Measurements from ENCODE around the gene SPPL2B. TPM values are rescaled to one million over a fixed set of nuclear protein-coding genes. Genes with fewer than 3 reads are reported as not detected.
"Not testable (repeated sequence)": the region's sequence is repeated elsewhere in the genome, so short reads cannot be mapped to it uniquely, and the experiment has no call there.

Gene SPPL2B
- total RNA-seq, 4 donors from 2014 or later, result 24.0 to 42.6 (median 27.4) TPM

DNA sequence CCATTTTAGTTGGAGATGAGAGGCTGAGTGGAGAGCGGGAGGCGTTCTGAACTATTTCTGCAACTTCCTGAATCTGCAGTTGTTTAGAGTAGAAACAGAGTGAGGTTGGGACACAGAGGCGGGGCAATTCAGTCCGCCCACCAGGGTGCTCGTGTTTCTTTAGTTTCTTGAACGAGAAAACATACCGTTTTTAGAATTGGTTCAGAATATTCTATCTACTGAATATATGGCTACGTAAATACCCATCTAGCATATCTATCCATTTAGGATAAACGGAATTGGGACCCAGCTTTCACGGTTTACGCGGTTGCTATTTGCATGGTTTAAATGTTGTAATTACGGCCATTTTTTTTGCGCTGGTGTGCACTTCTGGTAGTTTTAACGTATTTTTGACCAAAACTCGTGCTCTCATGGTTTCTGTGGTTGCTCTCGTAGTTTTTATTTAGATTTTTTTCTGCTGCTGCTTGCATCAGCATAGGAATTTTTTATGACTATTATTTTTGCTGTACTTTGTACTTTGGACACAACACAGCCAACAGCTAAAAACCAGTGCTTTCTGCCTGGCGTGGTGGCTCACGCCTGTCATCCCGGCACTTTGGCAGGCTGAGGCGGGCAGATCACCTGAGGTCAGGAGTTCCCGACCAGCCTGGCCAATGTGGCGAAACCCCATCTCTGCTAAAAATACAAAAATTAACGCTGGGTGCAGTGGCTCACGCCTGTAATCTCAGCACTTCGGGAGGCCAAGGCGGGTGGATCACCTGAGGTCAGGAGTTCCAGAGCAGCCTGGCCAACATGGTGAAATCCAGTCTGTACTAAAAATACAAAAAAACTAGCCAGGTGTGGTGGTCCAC is 66.2 kb downstream of the SPPL2B start:
- no peak for DNase-seq (ENCODE audit: low spot score)
- no peak for ATAC-seq (ENCODE audit: low FRiP score)

DNA sequence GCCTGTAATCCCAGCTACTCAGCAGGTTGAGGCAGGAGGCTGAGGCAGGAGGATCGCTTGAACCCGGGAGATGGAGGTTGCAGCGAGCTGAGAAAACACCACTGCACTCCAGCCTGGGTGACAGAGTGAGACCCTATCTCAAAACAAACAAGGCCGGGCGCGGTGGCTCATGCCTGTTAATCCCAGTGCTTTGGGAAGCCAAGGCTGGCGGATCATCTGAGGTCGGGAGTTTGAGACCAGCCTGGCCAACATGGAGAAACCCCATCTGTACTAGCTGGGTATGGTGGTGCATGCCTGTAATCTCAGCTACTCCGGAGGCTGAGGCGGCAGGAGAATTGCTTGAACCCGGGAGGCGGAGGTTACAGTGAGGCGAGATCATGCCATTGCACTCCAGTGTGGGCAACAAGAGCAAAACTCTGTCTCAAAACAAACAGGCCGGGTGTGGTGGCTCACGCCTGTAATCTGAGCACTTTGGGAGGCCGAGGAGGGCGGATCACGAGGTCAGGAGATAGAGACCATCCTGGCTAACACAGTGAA is 66.9 kb downstream of the SPPL2B start:
- not testable (repeated sequence) for ATAC-seq (ENCODE audit: low FRiP score); DNase-seq (ENCODE audit: low spot score)

More for the DNA sequence above, 66.2 kb downstream of the SPPL2B start:
- TF ChIP-seq, protein P1, sequence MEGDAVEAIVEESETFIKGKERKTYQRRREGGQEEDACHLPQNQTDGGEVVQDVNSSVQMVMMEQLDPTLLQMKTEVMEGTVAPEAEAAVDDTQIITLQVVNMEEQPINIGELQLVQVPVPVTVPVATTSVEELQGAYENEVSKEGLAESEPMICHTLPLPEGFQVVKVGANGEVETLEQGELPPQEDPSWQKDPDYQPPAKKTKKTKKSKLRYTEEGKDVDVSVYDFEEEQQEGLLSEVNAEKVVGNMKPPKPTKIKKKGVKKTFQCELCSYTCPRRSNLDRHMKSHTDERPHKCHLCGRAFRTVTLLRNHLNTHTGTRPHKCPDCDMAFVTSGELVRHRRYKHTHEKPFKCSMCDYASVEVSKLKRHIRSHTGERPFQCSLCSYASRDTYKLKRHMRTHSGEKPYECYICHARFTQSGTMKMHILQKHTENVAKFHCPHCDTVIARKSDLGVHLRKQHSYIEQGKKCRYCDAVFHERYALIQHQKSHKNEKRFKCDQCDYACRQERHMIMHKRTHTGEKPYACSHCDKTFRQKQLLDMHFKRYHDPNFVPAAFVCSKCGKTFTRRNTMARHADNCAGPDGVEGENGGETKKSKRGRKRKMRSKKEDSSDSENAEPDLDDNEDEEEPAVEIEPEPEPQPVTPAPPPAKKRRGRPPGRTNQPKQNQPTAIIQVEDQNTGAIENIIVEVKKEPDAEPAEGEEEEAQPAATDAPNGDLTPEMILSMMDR (IDR thresholded peaks at IDR 0.05), result no peak

DNA sequence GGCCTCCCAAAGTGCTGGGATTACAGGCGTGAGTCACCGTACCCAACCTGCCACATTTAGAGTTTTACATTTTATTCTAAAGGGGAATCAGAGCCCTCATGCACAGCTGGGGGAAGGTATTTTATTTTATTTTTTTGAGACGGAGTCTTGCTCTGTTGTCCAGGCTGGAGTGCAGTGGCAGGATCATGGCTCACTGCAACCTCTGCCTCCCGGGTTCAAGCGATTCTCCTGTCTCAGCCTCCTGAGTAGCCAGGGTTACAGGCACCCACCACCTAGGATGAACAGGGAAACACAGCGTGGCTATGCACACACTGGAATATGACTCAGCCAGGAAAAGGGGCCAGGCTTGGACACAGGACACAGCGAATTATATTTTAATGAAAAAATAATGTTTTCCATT is 68.7 kb downstream of the SPPL2B start:
- not testable (repeated sequence) for ATAC-seq (ENCODE audit: low FRiP score); DNase-seq (ENCODE audit: low spot score)

DNA sequence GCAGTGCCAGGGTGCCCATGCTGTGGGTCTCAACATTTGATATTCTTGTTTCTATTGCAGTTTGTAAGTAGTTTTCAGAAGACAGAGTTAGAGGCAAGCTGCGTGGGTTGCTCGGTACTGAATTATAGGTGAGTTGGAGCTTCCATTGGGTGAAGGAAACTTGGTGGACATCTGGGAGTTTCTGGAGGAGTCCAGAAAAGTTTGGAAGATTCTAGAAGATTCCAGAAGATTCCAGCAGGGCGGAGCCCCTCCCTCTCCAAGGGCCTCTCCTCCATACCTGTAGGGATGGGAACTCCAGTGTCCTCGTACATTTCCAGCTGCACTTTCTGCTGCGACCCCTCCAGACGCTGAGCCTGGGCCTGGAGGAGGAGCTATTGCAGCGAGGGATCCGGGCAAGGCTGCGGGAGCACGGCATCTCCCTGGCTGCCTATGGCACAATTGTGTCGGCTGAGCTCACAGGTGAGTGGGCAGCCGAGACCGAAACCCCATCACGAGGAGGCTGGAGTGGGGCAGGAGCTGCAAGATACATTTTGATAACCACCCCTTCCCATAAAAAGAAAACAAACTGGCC is 70.3 kb downstream of the SPPL2B start:
- ATAC-seq (ENCODE audit: low FRiP score) (no peak), DNase-seq (ENCODE audit: low spot score) (no peak)
- TF ChIP-seq, protein P1 (IDR thresholded peaks at IDR 0.05), result no peak

DNA sequence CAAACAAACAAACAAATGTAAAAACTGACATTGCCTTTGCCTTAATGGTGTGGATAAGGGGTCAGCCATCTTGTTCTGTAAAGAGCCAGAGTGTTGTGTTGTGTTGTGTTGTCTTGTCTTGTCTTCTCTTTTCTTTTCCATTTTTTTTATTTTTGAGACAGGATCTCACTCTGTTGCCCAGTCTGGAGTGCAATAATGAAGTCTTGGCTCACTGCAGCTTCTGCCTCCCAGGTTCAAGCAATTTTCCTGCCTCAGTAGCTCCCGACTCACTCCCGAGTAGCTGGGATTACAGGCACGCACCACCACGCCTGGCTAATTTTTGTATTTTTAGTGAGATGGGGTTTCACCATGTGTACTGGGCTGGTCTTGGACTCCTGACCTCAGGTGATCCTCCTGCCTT is 71.1 kb downstream of the SPPL2B start:
- TF ChIP-seq, protein P1 (IDR thresholded peaks at IDR 0.05), result no peak
- ATAC-seq (ENCODE audit: low FRiP score), result no peak

More for the DNA sequence above, 71.1 kb downstream of the SPPL2B start:
- DNase-seq (ENCODE audit: low spot score), result no peak

Other genes with a start within 250 kb of the SPPL2B start
- gene MOB3A, start 232.4 kb upstream of the SPPL2B start, total RNA-seq, result 10 to 100 TPM; 29.7 to 51.7 (median 44.8) TPM
- gene IZUMO4, start 231.8 kb upstream of the SPPL2B start, total RNA-seq, result 1 to 10 TPM; 3.7 to 5.5 (median 4.6) TPM
- 100 to 1,000 TPM in 1 of 4 donors, 10 to 100 TPM in 3; 66.7 to 107 (median 79.6) TPM for gene AP3D1, start 177.1 kb upstream of the SPPL2B start, total RNA-seq
- 10 to 100 TPM in 3 of 4 donors, 1 to 10 TPM in 1; 8.2 to 52.4 (median 15.3) TPM for gene DOT1L, start 164.8 kb upstream of the SPPL2B start, total RNA-seq
- 10 to 100 TPM; 45.0 to 67.5 (median 52.3) TPM for gene PLEKHJ1, start 92.4 kb upstream of the SPPL2B start, total RNA-seq
- 10 to 100 TPM; 13.2 to 31.1 (median 24.5) TPM for gene SF3A2, start 91.9 kb upstream of the SPPL2B start, total RNA-seq
- gene AMH, start 79.4 kb upstream of the SPPL2B start, total RNA-seq, result 1 to 10 TPM in 1 of 4 donors, under 1 TPM in 2, not detected in 1; 0.25 to 1.1 (median 0.72) TPM
- gene JSRP1, start 72.3 kb upstream of the SPPL2B start, total RNA-seq, result not detected
- gene PEAK3, start 46.5 kb upstream of the SPPL2B start, total RNA-seq, result 1 to 10 TPM in 3 of 4 donors, under 1 TPM in 1; 0.09 to 9.1 (median 1.3) TPM
- gene LINGO3, start 20.5 kb upstream of the SPPL2B start, total RNA-seq, result under 1 TPM in 1 of 4 donors, not detected in 3; 0.19 TPM
- gene LSM7, start 98 bp upstream of the SPPL2B start, total RNA-seq, result 100 to 1,000 TPM; 101 to 142 (median 115) TPM
- under 1 TPM in 1 of 4 donors, not detected in 3; 0.12 TPM for gene TMPRSS9, start 31.6 kb downstream of the SPPL2B start, total RNA-seq
- 10 to 100 TPM; 28.8 to 43.6 (median 41.1) TPM for gene TIMM13, start 98.9 kb downstream of the SPPL2B start, total RNA-seq
- gene LMNB2, start 128.3 kb downstream of the SPPL2B start, total RNA-seq, result 10 to 100 TPM; 14.1 to 37.5 (median 23.0) TPM
- gene GADD45B, start 147.4 kb downstream of the SPPL2B start, total RNA-seq, result 100 to 1,000 TPM; 120 to 726 (median 425) TPM